Gastrocnemius medialis (tissue), 4 donors: ENCODE measurements around the gene HNRNPU. TPM values are rescaled to one million over a fixed set of nuclear protein-coding genes. Genes with fewer than 3 reads are reported as not detected.
A peak's percentile ranks its signal among the peaks of the same experiment; 100 is the strongest.

Experiments
- ATAC-seq, 2 donors: fragments of 150-250 bp; one replicate each; pipeline ENCODE4 v1.9.1; 2016
- DNase-seq, 2 donors: peaks; one replicate each; pipeline ENCODE4 v3.0.0-alpha.2; 2019
- H3K27ac ChIP-seq, 4 donors: fragments of 200-600 bp; sonication (generic); 1 replicate in 1 of 4; 2 replicates in 3 of 4; pipeline ENCODE4 v1.5.1; 2016 to 2018; ENCODE audit warnings: mild to moderate bottlenecking in 2 of 4, moderate library complexity in 1 of 4
- H3K27me3 ChIP-seq, 3 donors: fragments of 200-600 bp; sonication (generic) in 2 of 3; 1 replicate in 1 of 3; 2 replicates in 2 of 3; pipeline versions ENCODE4 v1.5.1 to v1.6.0; 2016 to 2019; ENCODE audit warnings: mild to moderate bottlenecking in 1 of 3, moderate library complexity in 1 of 3
- H3K36me3 ChIP-seq, 2 donors: fragments of 200-600 bp; sonication (generic) in 1 of 2; one replicate each; pipeline ENCODE4 v1.5.1; 2017 to 2018
- H3K4me1 ChIP-seq, 2 donors: fragments of 200-600 bp; sonication (generic) in 1 of 2; one replicate each; pipeline ENCODE4 v1.5.1; 2016 to 2017; ENCODE audit warnings: mild to moderate bottlenecking in 2 of 2
- H3K4me3 ChIP-seq, 4 donors: fragments of 200-600 bp; sonication (generic) in 3 of 4; 1 replicate in 1 of 4; 2 replicates in 3 of 4; pipeline ENCODE4 v1.5.1; 2016 to 2019; ENCODE audit warnings: mild to moderate bottlenecking in 2 of 4
- H3K9me3 ChIP-seq, 3 donors: fragments of 200-600 bp; sonication (generic) in 2 of 3; 1 replicate in 1 of 3; 2 replicates in 2 of 3; pipeline ENCODE4 v1.5.1; 2016 to 2019
- CTCF ChIP-seq, 5 experiments: fragments of 450-650 bp in 3 of 5; fragments of 200-600 bp in 2 of 5; sonication (generic) in 2 of 5; IDR thresholded peaks in 4 of 5; conservative IDR thresholded peaks in 1 of 5; 1 replicate in 4 of 5; 2 replicates in 1 of 5; pipeline ENCODE4 v1.5.1; 2016 to 2019; ENCODE audit warnings: antibody characterized with exemption in 5 of 5, mild to moderate bottlenecking in 3 of 5, moderate library complexity in 3 of 5
- POLR2A ChIP-seq, 2 donors: fragments of 450-650 bp; IDR thresholded peaks; one replicate each; pipeline ENCODE4 v1.6.1; 2017; ENCODE audit warnings: antibody characterized with exemption in 2 of 2, mild to moderate bottlenecking in 2 of 2, moderate library complexity in 2 of 2
- in situ Hi-C, 4 donors: fragments of 200-750 bp; cut with MboI; loops; one replicate each; pipeline versions ENCODE4 v1.15.0 to v1.8.0; 2017; ENCODE audit warnings: low sequenced_read_pairs in 4 of 4
- intact Hi-C: fragments of 100-400 bp; cut with DNase I; formaldehyde crosslinking; loops from one replicate; pipeline ENCODE4 v1.15.1; 2023; ENCODE audit warnings: low total_unique reads
- total RNA-seq, 4 donors: library from RNA; depleted of rRNA; stranded (reverse); fragments of >200 nt; gene quantifications; one replicate each; pipeline versions ENCODE4 v1.1.0 to v1.2.3, GENCODE V29; 2016

HNRNPU gene
- total RNA-seq, 4 donors from 2014 or later = 167 to 243 (median 207) TPM

DNA sequence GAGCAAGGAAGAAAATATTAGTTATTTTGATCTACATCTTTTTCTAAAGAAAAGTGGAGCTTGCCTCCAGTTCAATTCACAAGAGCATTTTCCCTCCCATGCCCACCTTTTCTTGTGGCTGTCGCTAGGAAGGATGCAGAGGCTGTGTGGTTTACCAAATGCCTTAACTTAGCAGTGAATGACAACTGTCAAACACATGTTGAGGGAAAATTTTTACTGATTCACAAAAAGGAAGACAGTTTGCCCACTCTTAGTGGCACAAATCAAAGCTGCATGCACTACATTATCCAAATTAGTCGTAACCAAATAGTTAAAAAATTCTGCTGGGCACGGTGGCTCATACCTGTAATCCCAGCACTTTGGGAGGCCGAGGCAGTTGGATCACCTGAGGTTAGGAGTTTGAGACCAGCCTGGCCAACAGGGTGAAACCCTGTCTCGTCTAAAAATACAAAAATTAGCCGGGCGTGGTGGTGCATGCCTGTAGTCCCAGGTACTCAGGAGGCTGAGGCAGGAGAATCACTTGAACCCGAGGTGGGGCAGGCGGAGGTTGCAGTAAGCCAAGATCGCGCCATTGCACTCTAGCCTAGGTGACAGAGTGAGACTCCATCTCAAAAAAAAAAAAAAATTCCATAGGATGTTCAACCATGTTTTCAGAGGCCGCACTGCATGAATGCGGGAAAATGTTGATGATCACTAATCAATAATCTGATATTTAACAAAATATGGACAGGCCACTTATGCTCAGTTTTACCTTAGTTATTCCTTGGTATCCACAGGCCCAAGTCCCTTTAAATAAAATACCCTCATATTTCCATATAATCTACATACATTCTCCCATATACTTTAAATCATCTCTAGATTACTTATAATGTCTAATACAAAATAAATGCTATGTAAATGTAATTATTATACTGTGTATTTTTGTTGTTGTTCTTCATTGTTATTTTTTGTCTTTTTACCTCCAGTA lies 19.9 kb downstream of the HNRNPU start:
- TF ChIP-seq CTCF (IDR thresholded peaks at IDR 0.05 in 4 of 5, conservative IDR thresholded peaks at IDR 0.05 in 1 of 5) (no peak), POLR2A (IDR thresholded peaks at IDR 0.05) (no peak)
- DNase-seq (no peak), ATAC-seq (no peak)
- Histone ChIP-seq H3K4me1 (peaks cover 16 to 22% of the 10 kb centered on the region in 2 donors), H3K27me3 (no peaks in the 10 kb centered on the region), H3K36me3 (peaks cover 8 to 91% of the 10 kb centered on the region in 2 donors), H3K4me3 (no peak overlapping the region), H3K27ac (peak overlapping the region in 1 of 4 donors; percentile 54), H3K9me3 (no peaks in the 10 kb centered on the region)
- in situ Hi-C loops (loop anchor here in 1 of 4 donors (25.0 kb wide), 1 partner anchor 1582 kb away; the partner anchor contains the start of genes CEP170 and SDCCAG8), intact Hi-C loops (no loop called here)

GRCh38 chr1:244843148-244843978 lies 21.0 kb downstream of the HNRNPU start:
- peaks cover 16 to 22% of the 10 kb centered on the region in 2 donors for H3K4me1 ChIP-seq

GRCh38 chr1:244841273-244841927 lies 22.9 kb downstream of the HNRNPU start:
- Histone ChIP-seq H3K36me3 (peaks cover 8 to 62% of the 10 kb centered on the region in 2 donors), H3K4me1 (peaks cover 24 to 39% of the 10 kb centered on the region in 2 donors), H3K9me3 (no peaks in the 10 kb centered on the region), H3K27ac (peak overlapping the region; percentile 20 to 99 (median 40)), H3K4me3 (no peak overlapping the region), H3K27me3 (no peaks in the 10 kb centered on the region)
- in situ Hi-C loops = loop anchor here in 1 of 4 donors (25.0 kb wide), 1 partner anchor 1579 kb away; the partner anchor contains the start of genes CEP170 and SDCCAG8
- DNase-seq (no peak), ATAC-seq (no peak)
- intact Hi-C loops = no loop called here
- no peak for TF ChIP-seq CTCF (IDR thresholded peaks at IDR 0.05 in 4 of 5, conservative IDR thresholded peaks at IDR 0.05 in 1 of 5)
- TF ChIP-seq POLR2A (IDR thresholded peaks at IDR 0.05) = no peak

More at GRCh38 chr1:244843148-244843978, 21.0 kb downstream of the HNRNPU start:
- H3K27ac ChIP-seq = peak overlapping the region in 2 of 4 donors; percentile 7 to 54
- ATAC-seq (no peak), DNase-seq (no peak)
- H3K27me3 ChIP-seq = no peaks in the 10 kb centered on the region
- no peaks in the 10 kb centered on the region for H3K9me3 ChIP-seq
- in situ Hi-C loops (loop anchor here in 1 of 4 donors (25.0 kb wide), 1 partner anchor 1581 kb away; the partner anchor contains the start of genes CEP170 and SDCCAG8), intact Hi-C loops (no loop called here)
- TF ChIP-seq POLR2A (IDR thresholded peaks at IDR 0.05) = no peak
- TF ChIP-seq CTCF (IDR thresholded peaks at IDR 0.05 in 4 of 5, conservative IDR thresholded peaks at IDR 0.05 in 1 of 5) = no peak
- H3K36me3 ChIP-seq = peaks cover 8 to 81% of the 10 kb centered on the region in 2 donors
- no peak overlapping the region for H3K4me3 ChIP-seq

GRCh38 chr1:244840219-244840794 lies 24.0 kb downstream of the HNRNPU start:
- Histone ChIP-seq H3K9me3 (no peaks in the 10 kb centered on the region), H3K4me1 (peaks cover 26 to 43% of the 10 kb centered on the region in 2 donors), H3K36me3 (peaks cover 8 to 51% of the 10 kb centered on the region in 2 donors), H3K27ac (peak overlapping the region; percentile 29 to 99 (median 68)), H3K27me3 (no peaks in the 10 kb centered on the region), H3K4me3 (no peak overlapping the region)
- ATAC-seq (no peak), DNase-seq (no peak)
- TF ChIP-seq POLR2A (IDR thresholded peaks at IDR 0.05) = no peak
- intact Hi-C loops (no loop called here), in situ Hi-C loops (loop anchor here in 1 of 4 donors (25.0 kb wide), 1 partner anchor 1578 kb away; the partner anchor contains the start of genes CEP170 and SDCCAG8)
